Panc1 (cell line): Measurements from ENCODE around the gene SMYD5. TPM values are rescaled to one million over a fixed set of nuclear protein-coding genes. Genes with fewer than 3 reads are reported as not detected.

Experiments used
- ATAC-seq: fragments of 200-7000 bp; cut with Tn5 transposase; 2 replicates; pipeline ENCODE4 v1.9.1; 2020; ENCODE audit warnings: mild to moderate bottlenecking, moderate library complexity
- BruUV-seq: library from RNA; stranded (reverse); fragments of 400-500 nt; replicated peaks from 2 replicates; lab custom pipeline; 2021; lab: Mats Ljungman, UMichigan
- CTCF ChIA-PET: fragments of 300-600 bp; sonication (Branson Sonifier 250); formaldehyde crosslinking; loops from one replicate; lab custom pipeline; 2022; ENCODE audit warnings: antibody characterized with exemption; lab: Charles Lee
- POLR2A ChIA-PET: fragments of 300-600 bp; sonication (Branson Sonifier 250); formaldehyde crosslinking; loops from one replicate; lab custom pipeline; 2022; ENCODE audit warnings: antibody characterized with exemption; lab: Charles Lee
- DNase-seq: peaks from one replicate; pipeline ENCODE4 v3.0.0-alpha.2; 2010; ENCODE audit warnings: low read depth, low spot score
- H3K27ac ChIP-seq: 2 replicates; pipeline ENCODE4 v1.5.1; 2011; ENCODE audit warnings: mild to moderate bottlenecking, low read length, inconsistent platforms
- H3K27me3 ChIP-seq: fragments of 200-500 bp; sonication (Bioruptor generic); 2 replicates; pipeline ENCODE4 v1.6.0; 2014; ENCODE audit warnings: low read length, inconsistent platforms; ENCODE audit not compliant: control insufficient read depth, insufficient read depth
- H3K36me3 ChIP-seq: fragments of 200-500 bp; sonication (Bioruptor generic); 2 replicates; pipeline ENCODE4 v1.5.1; 2014; ENCODE audit warnings: inconsistent platforms, mild to moderate bottlenecking, low read length, moderate library complexity; ENCODE audit not compliant: control insufficient read depth, insufficient read depth
- H3K4me1 ChIP-seq: 2 replicates; pipeline ENCODE4 v1.5.1; 2011; ENCODE audit warnings: inconsistent platforms, mild to moderate bottlenecking, low read length, moderate library complexity; ENCODE audit not compliant: control insufficient read depth, insufficient read depth
- H3K4me3 ChIP-seq, 2 experiments: 2 replicates each; pipeline ENCODE4 v1.5.1; 2011 to 2012; ENCODE audit warnings: low read depth in 2 of 2, low read length in 2 of 2, mild to moderate bottlenecking in 2 of 2, inconsistent platforms in 1 of 2, moderate library complexity in 1 of 2
- H3K9me3 ChIP-seq: fragments of 200-500 bp; sonication (Bioruptor generic); 2 replicates; pipeline ENCODE4 v1.5.1; 2014; ENCODE audit warnings: low read depth, mild to moderate bottlenecking, inconsistent platforms, low read length, moderate library complexity; ENCODE audit not compliant: control insufficient read depth, insufficient read depth
- CTCF ChIP-seq: fragments of 450-650 bp; IDR thresholded peaks from 2 replicates; pipeline ENCODE4 v1.5.1; 2017; ENCODE audit warnings: mild to moderate bottlenecking
- POLR2AphosphoS5 ChIP-seq: IDR thresholded peaks from 2 replicates; pipeline ENCODE4 v1.6.1; 2012; ENCODE audit warnings: mild to moderate bottlenecking, low read depth, low read length, moderate library complexity
- SIN3A ChIP-seq: IDR thresholded peaks from 2 replicates; pipeline ENCODE4 v1.6.1; 2012; ENCODE audit warnings: low read depth, mild to moderate bottlenecking, low read length, moderate library complexity, borderline replicate concordance; ENCODE audit not compliant: insufficient read depth
- TCF7L2 ChIP-seq: IDR thresholded peaks from 2 replicates; pipeline ENCODE4 v1.6.1; 2011; ENCODE audit warnings: mild to moderate bottlenecking, low read depth, low read length, inconsistent platforms
- in situ Hi-C: cut with HindIII; loops from 2 replicates; pipeline ENCODE4 v1.10.0; 2016; ENCODE audit warnings: low sequenced_read_pairs, low pct_unique_long_range_greater_than_20kb
- intact Hi-C: fragments of 100-400 bp; cut with micrococcal nuclease; formaldehyde crosslinking; loops from one replicate; pipeline ENCODE4 v1.10.0; 2022; ENCODE audit not compliant: unreplicated experiment
- total RNA-seq: library from RNA; stranded (reverse); gene quantifications from one replicate; pipeline ENCODE4 v1.2.1, GENCODE V29; 2021; ENCODE audit not compliant: unreplicated experiment
- TF ChIP-seq, protein P1 (sequence below), 2 experiments: IDR thresholded peaks; 2 replicates each; pipeline ENCODE4 v1.6.1; 2011 to 2012; ENCODE audit warnings: low read depth in 2 of 2, control low read depth in 1 of 2, low read length in 1 of 2, mild to moderate bottlenecking in 1 of 2, moderate library complexity in 1 of 2; ENCODE audit not compliant: insufficient read depth in 1 of 2

Gene SMYD5
- total RNA-seq, 1 experiment from 2014 or later, result 37.6 TPM

DNA sequence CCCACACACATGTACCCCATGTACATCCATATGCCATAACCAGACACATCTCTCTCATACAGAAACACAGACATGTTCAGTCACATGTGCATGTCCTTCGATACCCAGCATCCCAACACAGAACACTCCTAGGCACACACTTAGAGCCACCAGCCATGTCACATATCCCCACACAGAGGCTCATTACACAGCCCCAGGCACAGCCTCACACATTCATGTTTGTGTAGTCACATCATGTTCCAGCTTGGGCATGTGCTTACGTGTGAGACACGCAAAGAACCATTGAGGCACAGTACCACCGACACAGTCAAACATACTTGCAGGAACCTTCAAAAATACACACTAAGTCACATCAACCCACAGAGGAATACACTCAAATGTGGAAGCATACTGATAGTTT, 53.0 kb downstream of the SMYD5 start:
- intact Hi-C loops, result no loop called here
- Histone ChIP-seq H3K4me3 (no peak overlapping the region), H3K4me1 (peaks cover 4% of the 10 kb centered on the region; the same call in 1 of the 2 replicates), H3K27ac (no peak overlapping the region), H3K9me3 (no peaks in the 10 kb centered on the region), H3K36me3 (no peaks in the 10 kb centered on the region; the same call in 1 of the 2 replicates), H3K27me3 (no peaks in the 10 kb centered on the region)
- DNase-seq (no peak), ATAC-seq (no peak)
- ChIA-PET POLR2A (no interaction called here), CTCF (no interaction called here)
- BruUV-seq, result no TSS peak
- TF ChIP-seq TCF7L2 (no peak), POLR2AphosphoS5 (no peak), CTCF (no peak), SIN3A (no peak)
- TF ChIP-seq, protein P1, sequence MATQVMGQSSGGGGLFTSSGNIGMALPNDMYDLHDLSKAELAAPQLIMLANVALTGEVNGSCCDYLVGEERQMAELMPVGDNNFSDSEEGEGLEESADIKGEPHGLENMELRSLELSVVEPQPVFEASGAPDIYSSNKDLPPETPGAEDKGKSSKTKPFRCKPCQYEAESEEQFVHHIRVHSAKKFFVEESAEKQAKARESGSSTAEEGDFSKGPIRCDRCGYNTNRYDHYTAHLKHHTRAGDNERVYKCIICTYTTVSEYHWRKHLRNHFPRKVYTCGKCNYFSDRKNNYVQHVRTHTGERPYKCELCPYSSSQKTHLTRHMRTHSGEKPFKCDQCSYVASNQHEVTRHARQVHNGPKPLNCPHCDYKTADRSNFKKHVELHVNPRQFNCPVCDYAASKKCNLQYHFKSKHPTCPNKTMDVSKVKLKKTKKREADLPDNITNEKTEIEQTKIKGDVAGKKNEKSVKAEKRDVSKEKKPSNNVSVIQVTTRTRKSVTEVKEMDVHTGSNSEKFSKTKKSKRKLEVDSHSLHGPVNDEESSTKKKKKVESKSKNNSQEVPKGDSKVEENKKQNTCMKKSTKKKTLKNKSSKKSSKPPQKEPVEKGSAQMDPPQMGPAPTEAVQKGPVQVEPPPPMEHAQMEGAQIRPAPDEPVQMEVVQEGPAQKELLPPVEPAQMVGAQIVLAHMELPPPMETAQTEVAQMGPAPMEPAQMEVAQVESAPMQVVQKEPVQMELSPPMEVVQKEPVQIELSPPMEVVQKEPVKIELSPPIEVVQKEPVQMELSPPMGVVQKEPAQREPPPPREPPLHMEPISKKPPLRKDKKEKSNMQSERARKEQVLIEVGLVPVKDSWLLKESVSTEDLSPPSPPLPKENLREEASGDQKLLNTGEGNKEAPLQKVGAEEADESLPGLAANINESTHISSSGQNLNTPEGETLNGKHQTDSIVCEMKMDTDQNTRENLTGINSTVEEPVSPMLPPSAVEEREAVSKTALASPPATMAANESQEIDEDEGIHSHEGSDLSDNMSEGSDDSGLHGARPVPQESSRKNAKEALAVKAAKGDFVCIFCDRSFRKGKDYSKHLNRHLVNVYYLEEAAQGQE (IDR thresholded peaks at IDR 0.05; ENCODE audit: insufficient read depth in 1 of 2, low read depth in 2 of 2, low read length in 1 of 2), result no peak
- in situ Hi-C loops, result no loop called here

DNA sequence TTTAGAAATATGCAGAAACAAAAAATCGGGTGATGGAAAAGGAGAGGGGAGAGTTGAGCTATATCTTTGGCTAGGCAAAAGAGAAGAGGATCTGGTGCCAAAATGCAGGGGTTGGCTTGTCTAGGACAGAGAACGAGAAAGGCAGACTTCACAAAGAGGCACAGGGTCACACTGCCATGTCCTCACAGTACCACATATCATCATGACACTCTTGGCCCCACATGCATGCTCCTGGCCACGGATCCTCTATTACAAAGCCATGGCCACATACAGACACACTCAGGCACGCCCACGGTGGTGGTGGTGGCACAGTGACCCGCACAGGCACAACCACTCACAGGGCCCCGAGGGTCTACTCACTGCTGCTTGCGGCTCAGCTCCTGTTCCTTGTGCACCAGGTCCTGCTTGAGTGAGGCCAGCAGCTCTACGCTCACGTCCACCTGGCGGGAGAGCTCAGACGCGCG, 54.4 kb downstream of the SMYD5 start:
- intact Hi-C loops, result no loop called here
- DNase-seq, result no peak
- peak overlapping the region; percentile 43 to 52 for H3K4me3 ChIP-seq
- in situ Hi-C loops, result no loop called here
- no peak for TF ChIP-seq TCF7L2
- TF ChIP-seq, protein P1 (IDR thresholded peaks at IDR 0.05; ENCODE audit: insufficient read depth in 1 of 2, low read depth in 2 of 2, low read length in 1 of 2), result no peak
- TF ChIP-seq SIN3A, result no peak
- no peak for TF ChIP-seq POLR2AphosphoS5
- TF ChIP-seq CTCF, result no peak
- ChIA-PET POLR2A (no interaction called here), CTCF (no interaction called here)
- no peak overlapping the region for H3K27ac ChIP-seq
- no peaks in the 10 kb centered on the region for H3K9me3 ChIP-seq
- H3K36me3 ChIP-seq, result no peaks in the 10 kb centered on the region; the same call in 1 of the 2 replicates
- BruUV-seq, result no TSS peak
- no peaks in the 10 kb centered on the region for H3K27me3 ChIP-seq
- no peak for ATAC-seq
- peaks cover 4% of the 10 kb centered on the region; the same call in 1 of the 2 replicates for H3K4me1 ChIP-seq
